Keratinocyte (primary cell): ENCODE measurements around the gene CRADD. TPM values are rescaled to one million over a fixed set of nuclear protein-coding genes. Genes with fewer than 3 reads are reported as not detected.

Source experiments
- DNase-seq: peaks from one replicate; pipeline ENCODE4 v3.0.0-alpha.2; 2011; ENCODE audit warnings: low read depth, missing footprints, low spot score
- FAIRE-seq: peaks from 2 replicates; lab custom pipeline; 2011; peaks lifted over from hg19 to GRCh38; lab: Jason Lieb, UNC
- H2AFZ ChIP-seq: 2 replicates; pipeline ENCODE4 v1.6.0; 2012; ENCODE audit warnings: low read length, control low read depth, inconsistent platforms; ENCODE audit not compliant: control insufficient read depth
- H3K27ac ChIP-seq: 2 replicates; pipeline ENCODE4 v1.5.1; 2011; ENCODE audit warnings: low read length; ENCODE audit not compliant: control insufficient read depth, insufficient read depth
- H3K27me3 ChIP-seq: 3 replicates; pipeline ENCODE4 v1.6.0; 2011; ENCODE audit warnings: low read length; ENCODE audit not compliant: control insufficient read depth, insufficient read depth; ENCODE audit errors: extremely low read depth
- H3K36me3 ChIP-seq, 2 experiments: 2 replicates in 1 of 2; 3 replicates in 1 of 2; pipeline ENCODE4 v1.5.1; 2011; ENCODE audit warnings: low read length in 2 of 2, mild to moderate bottlenecking in 1 of 2; ENCODE audit not compliant: control insufficient read depth in 2 of 2, insufficient read depth in 2 of 2; ENCODE audit errors: extremely low read depth in 1 of 2
- H3K4me1 ChIP-seq: 3 replicates; pipeline ENCODE4 v1.5.1; 2011; ENCODE audit warnings: low read length; ENCODE audit not compliant: control insufficient read depth, insufficient read depth; ENCODE audit errors: extremely low read depth
- H3K4me2 ChIP-seq: 3 replicates; pipeline ENCODE4 v1.6.0; 2011; ENCODE audit warnings: low read depth, low read length; ENCODE audit not compliant: control insufficient read depth, insufficient read depth; ENCODE audit errors: extremely low read depth
- H3K4me3 ChIP-seq, 3 experiments: fragments of 200-600 bp in 1 of 3; sonication (generic) in 1 of 3; 2 replicates in 2 of 3; 3 replicates in 1 of 3; pipeline ENCODE4 v1.5.1; 2011 to 2016; ENCODE audit warnings: low read length in 3 of 3, mild to moderate bottlenecking in 3 of 3, control low read depth in 2 of 3, inconsistent platforms in 1 of 3, low read depth in 1 of 3, mixed read lengths in 1 of 3, mixed run types in 1 of 3, moderate library complexity in 1 of 3; ENCODE audit not compliant: control insufficient read depth in 2 of 3, insufficient read depth in 2 of 3; ENCODE audit errors: extremely low read depth in 1 of 3
- H3K79me2 ChIP-seq: 2 replicates; pipeline ENCODE4 v1.6.0; 2012; ENCODE audit warnings: low read length; ENCODE audit not compliant: control insufficient read depth, insufficient read depth
- H3K9ac ChIP-seq: 3 replicates; pipeline ENCODE4 v1.6.0; 2011; ENCODE audit warnings: low read length; ENCODE audit not compliant: control insufficient read depth, insufficient read depth; ENCODE audit errors: extremely low read depth
- H3K9me1 ChIP-seq: 3 replicates; pipeline ENCODE4 v1.6.0; 2011; ENCODE audit warnings: low read length; ENCODE audit not compliant: control insufficient read depth, insufficient read depth; ENCODE audit errors: extremely low read depth
- H3K9me3 ChIP-seq: 2 replicates; pipeline ENCODE4 v1.5.1; 2012; ENCODE audit warnings: low read depth, low read length; ENCODE audit not compliant: control insufficient read depth
- H4K20me1 ChIP-seq: 3 replicates; pipeline ENCODE4 v1.6.0; 2011; ENCODE audit warnings: low read length; ENCODE audit not compliant: control insufficient read depth, insufficient read depth; ENCODE audit errors: extremely low read depth
- EZH2 ChIP-seq: IDR thresholded peaks from one replicate; pipeline ENCODE4 v1.6.1; 2012; ENCODE audit warnings: inconsistent platforms, mild to moderate bottlenecking, low read length, moderate library complexity
- dilution Hi-C: fragments of 300-500 bp; cut with MboI; formaldehyde crosslinking; loops from one replicate; pipeline ENCODE4 v1.7.0; 2020; ENCODE audit warnings: low sequenced_read_pairs; ENCODE audit not compliant: extremely low pct_ligation_motif_present
- polyA plus RNA-seq, 5 experiments: library from polyadenylated mRNA; depleted of rRNA in 3 of 5; stranded (reverse) in 3 of 5; stranded (forward) in 1 of 5; unstranded in 1 of 5; fragments of >200 nt; gene quantifications; 1 replicate in 1 of 5; 2 replicates in 3 of 5; 3 replicates in 1 of 5; pipeline versions ENCODE4 v1.2.1 to v1.2.3, GENCODE V29; 2011 to 2012; ENCODE audit warnings: missing spikeins in 2 of 5, low read depth in 1 of 5, low replicate concordance in 1 of 5
- TF ChIP-seq, protein P1 (sequence below), 3 experiments: IDR thresholded peaks in 1 of 3; conservative IDR thresholded peaks in 1 of 3; optimal IDR thresholded peaks in 1 of 3; 2 replicates in 2 of 3; 3 replicates in 1 of 3; pipeline versions ENCODE3 to v1.5.1; 2011; ENCODE audit warnings: low read length in 3 of 3, mild to moderate bottlenecking in 3 of 3, moderate library complexity in 2 of 3, control low read depth in 1 of 3, inconsistent platforms in 1 of 3; ENCODE audit not compliant: insufficient read depth in 2 of 3; ENCODE audit errors: extremely low read depth in 1 of 3

CRADD gene
- polyA plus RNA-seq, 1 donor (not counting 4 experiments of a cell fraction or from before 2014, with no cell fraction given) = 11.2 TPM

DNA sequence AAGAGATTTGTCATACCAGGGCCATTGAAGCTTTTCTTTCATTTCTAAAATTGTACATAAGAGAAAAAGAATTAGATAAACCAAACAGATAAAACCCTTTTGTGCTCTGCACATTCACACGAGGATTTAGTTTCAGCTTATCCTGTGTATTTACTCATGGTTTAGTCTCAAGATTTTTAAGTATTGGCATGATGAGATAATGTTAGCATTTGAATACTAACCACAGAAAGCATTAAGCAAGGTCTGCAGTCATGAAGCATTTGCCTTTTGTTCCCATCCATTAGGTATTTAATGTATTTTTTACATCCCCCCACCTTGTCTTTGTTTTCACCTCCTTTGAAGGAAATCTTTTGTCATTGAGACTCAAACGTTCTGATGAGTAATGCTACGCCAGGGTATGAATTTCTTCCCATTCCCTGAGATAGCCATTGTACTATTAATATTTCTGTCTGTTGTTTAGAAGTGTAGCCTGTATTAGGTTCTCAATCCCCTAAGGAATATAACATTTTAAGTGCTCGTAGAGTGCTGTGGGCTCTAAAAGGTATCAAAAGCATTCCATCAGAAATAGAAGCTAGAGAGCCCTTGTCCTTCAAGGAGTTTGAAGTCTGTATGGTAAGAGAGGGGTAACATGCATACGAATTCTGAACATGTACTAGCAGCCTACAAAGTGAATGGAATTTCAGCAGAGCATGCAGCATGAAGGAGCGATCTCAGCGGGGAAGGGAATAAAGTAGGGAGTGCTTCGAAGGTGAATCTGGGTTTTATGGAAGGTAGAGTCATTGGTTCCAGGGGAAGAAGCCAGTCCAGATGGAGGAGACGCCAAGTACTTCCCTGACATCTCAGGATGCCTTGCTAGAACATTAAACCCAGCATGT, 22.3 kb downstream of the CRADD start:
- TF ChIP-seq, protein P1, sequence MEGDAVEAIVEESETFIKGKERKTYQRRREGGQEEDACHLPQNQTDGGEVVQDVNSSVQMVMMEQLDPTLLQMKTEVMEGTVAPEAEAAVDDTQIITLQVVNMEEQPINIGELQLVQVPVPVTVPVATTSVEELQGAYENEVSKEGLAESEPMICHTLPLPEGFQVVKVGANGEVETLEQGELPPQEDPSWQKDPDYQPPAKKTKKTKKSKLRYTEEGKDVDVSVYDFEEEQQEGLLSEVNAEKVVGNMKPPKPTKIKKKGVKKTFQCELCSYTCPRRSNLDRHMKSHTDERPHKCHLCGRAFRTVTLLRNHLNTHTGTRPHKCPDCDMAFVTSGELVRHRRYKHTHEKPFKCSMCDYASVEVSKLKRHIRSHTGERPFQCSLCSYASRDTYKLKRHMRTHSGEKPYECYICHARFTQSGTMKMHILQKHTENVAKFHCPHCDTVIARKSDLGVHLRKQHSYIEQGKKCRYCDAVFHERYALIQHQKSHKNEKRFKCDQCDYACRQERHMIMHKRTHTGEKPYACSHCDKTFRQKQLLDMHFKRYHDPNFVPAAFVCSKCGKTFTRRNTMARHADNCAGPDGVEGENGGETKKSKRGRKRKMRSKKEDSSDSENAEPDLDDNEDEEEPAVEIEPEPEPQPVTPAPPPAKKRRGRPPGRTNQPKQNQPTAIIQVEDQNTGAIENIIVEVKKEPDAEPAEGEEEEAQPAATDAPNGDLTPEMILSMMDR (optimal IDR thresholded peaks at IDR 0.05 in 1 of 3, IDR thresholded peaks at IDR 0.05 in 1 of 3, conservative IDR thresholded peaks at IDR 0.05 in 1 of 3; ENCODE audit: extremely low read depth in 1 of 3, insufficient read depth in 2 of 3, low read length in 3 of 3) = no peak
- TF ChIP-seq EZH2 = no peak
- FAIRE-seq (peak; percentile 46), DNase-seq (no peak)
- peak overlapping the region; percentile 38 for H3K4me2 ChIP-seq
- no peaks in the 10 kb centered on the region for H3K27me3 ChIP-seq
- no peak overlapping the region for H2AFZ ChIP-seq
- dilution Hi-C loops = no loop called here
- no peaks in the 10 kb centered on the region for H3K36me3 ChIP-seq
- H3K4me3 ChIP-seq = no peak overlapping the region
- H4K20me1 ChIP-seq = no peaks in the 10 kb centered on the region
- H3K27ac ChIP-seq = peak overlapping the region; percentile 41
- no peaks in the 10 kb centered on the region for H3K9me3 ChIP-seq
- H3K4me1 ChIP-seq = peaks cover 28% of the 10 kb centered on the region
- H3K79me2 ChIP-seq = no peaks in the 10 kb centered on the region
- no peaks in the 10 kb centered on the region for H3K9me1 ChIP-seq
- H3K9ac ChIP-seq = no peak overlapping the region

GRCh38 chr12:93702707-93703315, 25.6 kb downstream of the CRADD start:
- no peaks in the 10 kb centered on the region for H3K27me3 ChIP-seq
- TF ChIP-seq, protein P1 (optimal IDR thresholded peaks at IDR 0.05 in 1 of 3, IDR thresholded peaks at IDR 0.05 in 1 of 3, conservative IDR thresholded peaks at IDR 0.05 in 1 of 3; ENCODE audit: extremely low read depth in 1 of 3, insufficient read depth in 2 of 3, low read length in 3 of 3) = no peak
- no peak for TF ChIP-seq EZH2
- DNase-seq (no peak), FAIRE-seq (no peak)
- no peaks in the 10 kb centered on the region for H3K9me1 ChIP-seq
- H3K27ac ChIP-seq = no peak overlapping the region
- no peak overlapping the region for H3K9ac ChIP-seq
- H3K4me3 ChIP-seq = no peak overlapping the region
- no peaks in the 10 kb centered on the region for H3K36me3 ChIP-seq
- dilution Hi-C loops = no loop called here
- no peaks in the 10 kb centered on the region for H4K20me1 ChIP-seq
- H3K4me2 ChIP-seq = no peak overlapping the region
- H3K4me1 ChIP-seq = peaks cover 28% of the 10 kb centered on the region
- no peaks in the 10 kb centered on the region for H3K79me2 ChIP-seq
- H2AFZ ChIP-seq = no peak overlapping the region
- no peaks in the 10 kb centered on the region for H3K9me3 ChIP-seq
